GM12878 (cell line): ENCODE measurements around the gene AGAP1. TPM values are rescaled to one million over a fixed set of nuclear protein-coding genes. Genes with fewer than 3 reads are reported as not detected.

Experiments used
- ATAC-seq: fragments of 200-7000 bp; cut with Tn5 transposase; 3 replicates; pipeline ENCODE4 v1.9.1; 2020; ENCODE audit warnings: mild to moderate bottlenecking, moderate library complexity
- BruUV-seq: library from RNA; stranded (reverse); fragments of 400-500 nt; replicated peaks from 2 replicates; lab custom pipeline; 2021; lab: Mats Ljungman, UMichigan
- CTCF ChIA-PET: fragments of 300-600 bp; sonication (Branson Sonifier 250); formaldehyde crosslinking; extraction: SDS; loops from one replicate; lab custom pipeline; 2021; ENCODE audit warnings: inconsistent platforms; lab: Yijun Ruan, JAX
- POLR2A ChIA-PET: fragments of 350-600 bp; formaldehyde crosslinking; extraction: SDS; loops from one replicate; lab custom pipeline; 2021; ENCODE audit warnings: inconsistent platforms; lab: Charles Lee
- RAD21 ChIA-PET: fragments of 300-600 bp; sonication (Branson Sonifier 250); formaldehyde crosslinking; loops from one replicate; lab custom pipeline; 2023; ENCODE audit warnings: antibody characterized with exemption; ENCODE audit not compliant: unreplicated experiment; lab: Charles Lee
- SMC1A ChIA-PET: fragments of 300-600 bp; sonication (Branson Sonifier 250); formaldehyde crosslinking; loops from one replicate; lab custom pipeline; 2023; ENCODE audit not compliant: unreplicated experiment, uncharacterized antibody; lab: Charles Lee
- DNase-seq: peaks from one replicate; pipeline ENCODE4 v3.0.0-alpha.2; 2011; ENCODE audit warnings: low read depth, low spot score
- FAIRE-seq: peaks from 3 replicates; lab custom pipeline; 2011; peaks lifted over from hg19 to GRCh38; lab: Jason Lieb, UNC
- H2AFZ ChIP-seq: 2 replicates; pipeline ENCODE4 v1.6.0; 2011; ENCODE audit warnings: low read depth, low read length, control low read depth; ENCODE audit not compliant: control insufficient read depth
- H3K27ac ChIP-seq: 2 replicates; pipeline ENCODE4 v1.5.1; 2011; ENCODE audit warnings: control low read depth; ENCODE audit not compliant: control insufficient read depth, insufficient read depth
- H3K27me3 ChIP-seq, 2 experiments: replicated peaks in 1 of 2; 2 replicates each; pipeline versions ENCODE4 v1.6.0 to v1.6.1; 2011; ENCODE audit warnings: low read length in 1 of 2; ENCODE audit not compliant: control insufficient read depth in 2 of 2, insufficient read depth in 2 of 2
- H3K36me3 ChIP-seq, 2 experiments: 2 replicates each; pipeline ENCODE4 v1.5.1; 2011; ENCODE audit warnings: low read length in 1 of 2; ENCODE audit not compliant: control insufficient read depth in 2 of 2, insufficient read depth in 2 of 2
- H3K4me1 ChIP-seq: 2 replicates; pipeline ENCODE4 v1.6.1; 2011; ENCODE audit warnings: mild to moderate bottlenecking, low read length, moderate library complexity, mixed read lengths; ENCODE audit not compliant: control insufficient read depth, insufficient read depth
- H3K4me2 ChIP-seq: 2 replicates; pipeline ENCODE4 v1.6.0; 2011; ENCODE audit warnings: control low read depth; ENCODE audit not compliant: control insufficient read depth, insufficient read depth
- H3K4me3 ChIP-seq: fragments of 200-600 bp; sonication (generic); 2 replicates; pipeline ENCODE4 v1.5.1; 2016
- H3K79me2 ChIP-seq: 2 replicates; pipeline ENCODE4 v1.6.0; 2011; ENCODE audit warnings: low read length; ENCODE audit not compliant: control insufficient read depth, insufficient read depth
- H3K9ac ChIP-seq: 2 replicates; pipeline ENCODE4 v1.8.0; 2011; ENCODE audit warnings: low read length, control low read depth, mixed read lengths; ENCODE audit not compliant: control insufficient read depth, insufficient read depth
- H3K9me3 ChIP-seq: replicated peaks from 3 replicates; pipeline ENCODE4 v1.5.1; 2011; ENCODE audit warnings: mild to moderate bottlenecking, low read length; ENCODE audit not compliant: control insufficient read depth, insufficient read depth
- H4K20me1 ChIP-seq: 2 replicates; pipeline ENCODE4 v1.6.0; 2011; ENCODE audit not compliant: control insufficient read depth, insufficient read depth
- ASH2L ChIP-seq: fragments of 300-600, 200-600 bp; sonication (generic); IDR thresholded peaks from 2 replicates; pipeline ENCODE4 v1.6.1; 2017; ENCODE audit warnings: low read depth, mild to moderate bottlenecking, borderline replicate concordance
- KAT2A ChIP-seq: conservative IDR thresholded peaks from 2 replicates; pipeline ENCODE4 v1.6.1; 2011; ENCODE audit warnings: low read depth, low read length; ENCODE audit not compliant: control insufficient read depth
- MEF2A ChIP-seq: IDR thresholded peaks from 2 replicates; pipeline ENCODE4 v1.6.1; 2011; ENCODE audit warnings: low read depth, mild to moderate bottlenecking, low read length, moderate library complexity; ENCODE audit not compliant: insufficient read depth
- NBN ChIP-seq: fragments of 450-650 bp; IDR thresholded peaks from 2 replicates; pipeline ENCODE4 v1.6.1; 2016
- RAD21 ChIP-seq: IDR thresholded peaks from 2 replicates; pipeline ENCODE4 v1.6.1; 2011; ENCODE audit warnings: mild to moderate bottlenecking, low read depth, low read length, moderate library complexity; ENCODE audit not compliant: insufficient read depth
- RUNX3 ChIP-seq: IDR thresholded peaks from 2 replicates; pipeline ENCODE4 v1.6.1; 2012; ENCODE audit warnings: low read length, inconsistent platforms
- SREBF1 ChIP-seq: IDR thresholded peaks from 2 replicates; pipeline ENCODE4 v1.6.1; 2012; ENCODE audit warnings: mild to moderate bottlenecking, low read length
- TARDBP ChIP-seq: IDR thresholded peaks from 2 replicates; pipeline ENCODE4 v1.6.1; 2016; ENCODE audit warnings: borderline replicate concordance
- ZBED1 ChIP-seq: IDR thresholded peaks from 2 replicates; pipeline ENCODE4 v1.6.1; 2016; ENCODE audit warnings: borderline replicate concordance
- whole genome bisulfite sequencing: methylation state at CpG from one replicate; pipeline ENCODE4 v1.1.6; 2016; ENCODE audit warnings: low lambda C conversion rate; ENCODE audit not compliant: insufficient replicate concordance, insufficient coverage; ENCODE audit errors: missing lambda C conversion rate; 5-methylcytosine and 5-hydroxymethylcytosine counted together
- in situ Hi-C: fragments of 300-500 bp; cut with MboI; formaldehyde crosslinking; loops from 9 replicates; pipeline ENCODE4 v1.14.3; 2018; ENCODE audit warnings: mixed read lengths
- intact Hi-C: fragments of 100-400 bp; cut with micrococcal nuclease; formaldehyde crosslinking; loops from one replicate; pipeline ENCODE4 v1.14.2; 2022; ENCODE audit not compliant: unreplicated experiment
- polyA plus RNA-seq, 11 experiments: library from polyadenylated mRNA; depleted of rRNA in 4 of 11; unstranded in 6 of 11; stranded (reverse) in 5 of 11; fragments of >200 nt; fragmentation: Nextera tagmentation in 4 of 11; fragmentation: Illumina TruSeq in 1 of 11; extraction: Ambion mirVana in 4 of 11; extraction: Trizol in 1 of 11; gene quantifications; 1 replicate in 1 of 11; 2 replicates in 10 of 11; pipeline versions ENCODE4 v1.2.1 to v1.2.3, GENCODE V29; 2011 to 2016; ENCODE audit warnings: inconsistent platforms in 2 of 11, missing spikeins in 2 of 11, low read depth in 1 of 11
- total RNA-seq, 4 experiments: library from RNA; depleted of rRNA in 3 of 4; stranded (reverse); fragments of >200 nt in 3 of 4; fragmentation: Illumina TruSeq in 1 of 4; extraction: Trizol in 1 of 4; gene quantifications; 2 replicates each; pipeline versions ENCODE4 v1.2.1 to v1.2.3, GENCODE V29; 2013 to 2021
- TF ChIP-seq, protein P1 (sequence below): fragments of 450-650 bp; IDR thresholded peaks from 2 replicates; pipeline ENCODE4 v1.6.1; 2016; ENCODE audit warnings: mild to moderate bottlenecking

AGAP1 gene
- total and polyA plus RNA-seq, 10 of the 15 experiments (the other 5 are each of a cell fraction or from before 2014, with no cell fraction given), result 0.05 to 0.15 (median 0.06) TPM; not detected in 7

DNA sequence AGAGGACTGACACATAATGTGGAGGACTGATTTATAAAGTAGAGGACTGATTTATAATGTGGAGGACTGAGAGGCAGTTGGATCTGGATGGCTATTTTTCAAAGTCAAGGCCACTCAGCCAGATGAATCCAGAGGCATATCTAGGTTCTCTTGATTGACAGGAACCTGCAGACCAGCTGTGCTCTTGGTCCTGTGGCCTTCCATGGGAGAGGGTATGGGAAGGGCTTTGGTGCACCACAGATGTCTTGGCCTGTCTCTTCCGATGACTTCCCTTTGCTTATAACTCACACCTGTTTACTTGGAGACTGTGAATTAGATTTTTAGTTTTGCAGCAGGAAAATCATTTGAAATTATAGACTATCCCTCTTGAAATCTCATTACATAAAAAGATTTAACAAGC, 32.3 kb downstream of the AGAP1 start:
- no peak for FAIRE-seq
- Histone ChIP-seq H3K9me3 (no peaks in the 10 kb centered on the region), H2AFZ (no peak overlapping the region), H3K27ac (no peak overlapping the region), H3K4me1 (no peaks in the 10 kb centered on the region), H3K4me3 (no peak overlapping the region)
- CTCF ChIA-PET, result no interaction called here
- RAD21 ChIA-PET, result no interaction called here
- DNase-seq, result no peak
- ATAC-seq, result no peak
- SMC1A ChIA-PET, result no interaction called here
- no TSS peak for BruUV-seq
- TF ChIP-seq TARDBP (no peak), RUNX3 (no peak), ZBED1 (no peak), KAT2A (no peak), RAD21 (no peak), MEF2A (no peak)
- TF ChIP-seq, all 136 proteins: peak for 0
- Histone ChIP-seq H4K20me1 (no peaks in the 10 kb centered on the region), H3K27me3 (no peaks in the 10 kb centered on the region), H3K9ac (no peak overlapping the region), H3K36me3 (no peaks in the 10 kb centered on the region), H3K4me2 (no peak overlapping the region), H3K79me2 (no peaks in the 10 kb centered on the region)
- in situ Hi-C loops, result no loop called here
- 0% methylated on average over 1 of the region's 1 CpG for WGBS
- intact Hi-C loops, result no loop called here
- POLR2A ChIA-PET, result no interaction called here

DNA sequence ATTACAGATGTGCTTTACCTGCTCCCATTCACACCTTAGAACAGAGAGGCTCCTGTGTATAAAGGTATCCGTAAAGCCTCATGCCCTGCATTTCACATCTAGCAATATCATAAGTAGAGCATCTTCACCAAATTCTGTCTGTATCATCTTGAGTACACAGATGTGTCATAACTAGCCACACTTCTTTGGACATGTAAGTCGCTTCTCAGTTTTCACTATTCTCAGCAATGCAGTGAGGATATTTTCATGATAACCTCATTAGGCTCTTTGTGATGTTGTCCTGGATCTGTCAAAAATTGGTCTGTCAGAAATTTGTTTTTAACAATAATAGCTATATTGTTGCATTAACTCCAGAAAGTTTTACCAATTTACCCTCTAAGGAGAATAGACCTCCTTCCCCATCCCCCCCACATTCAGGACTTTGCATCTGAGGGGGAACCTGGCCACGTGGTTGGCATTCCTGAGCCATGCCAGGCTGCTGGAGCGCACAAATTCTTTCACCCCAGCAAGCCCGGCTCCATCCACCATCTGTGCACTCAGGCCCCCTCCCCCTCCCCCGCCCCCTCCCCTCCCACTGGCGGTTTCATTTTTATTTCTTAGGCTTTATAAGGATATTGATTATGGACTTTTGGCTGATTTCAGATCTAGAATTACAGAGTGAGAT, 34.1 kb downstream of the AGAP1 start:
- ChIA-PET CTCF (interaction anchor here (0.6 kb wide), 1 partner anchor 937 kb away, joined by 3 read pairs; no protein-coding TSS in a partner anchor), SMC1A (no interaction called here), RAD21 (no interaction called here), POLR2A (no interaction called here)
- Histone ChIP-seq H3K27ac (no peak overlapping the region), H3K9ac (no peak overlapping the region), H4K20me1 (no peaks in the 10 kb centered on the region), H3K4me2 (no peak overlapping the region), H3K4me1 (no peaks in the 10 kb centered on the region), H3K4me3 (no peak overlapping the region), H3K79me2 (no peaks in the 10 kb centered on the region), H3K36me3 (no peaks in the 10 kb centered on the region), H3K9me3 (no peaks in the 10 kb centered on the region), H3K27me3 (no peaks in the 10 kb centered on the region), H2AFZ (no peak overlapping the region)
- no peak for ATAC-seq
- in situ Hi-C loops (no loop called here), intact Hi-C loops (no loop called here)
- BruUV-seq, result no TSS peak
- TF ChIP-seq NBN (no peak), SREBF1 (no peak), KAT2A (no peak), ASH2L (no peak), RUNX3 (no peak)
- TF ChIP-seq, protein P1, sequence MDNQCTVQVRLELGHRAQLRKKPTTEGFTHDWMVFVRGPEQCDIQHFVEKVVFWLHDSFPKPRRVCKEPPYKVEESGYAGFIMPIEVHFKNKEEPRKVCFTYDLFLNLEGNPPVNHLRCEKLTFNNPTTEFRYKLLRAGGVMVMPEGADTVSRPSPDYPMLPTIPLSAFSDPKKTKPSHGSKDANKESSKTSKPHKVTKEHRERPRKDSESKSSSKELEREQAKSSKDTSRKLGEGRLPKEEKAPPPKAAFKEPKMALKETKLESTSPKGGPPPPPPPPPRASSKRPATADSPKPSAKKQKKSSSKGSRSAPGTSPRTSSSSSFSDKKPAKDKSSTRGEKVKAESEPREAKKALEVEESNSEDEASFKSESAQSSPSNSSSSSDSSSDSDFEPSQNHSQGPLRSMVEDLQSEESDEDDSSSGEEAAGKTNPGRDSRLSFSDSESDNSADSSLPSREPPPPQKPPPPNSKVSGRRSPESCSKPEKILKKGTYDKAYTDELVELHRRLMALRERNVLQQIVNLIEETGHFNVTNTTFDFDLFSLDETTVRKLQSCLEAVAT, result no peak
- 13% methylated on average over 5 of the region's 7 CpGs for WGBS
- FAIRE-seq, result no peak
- DNase-seq, result no peak
